ENCODE measurements around the gene LDB2.

Gene LDB2

DNA sequence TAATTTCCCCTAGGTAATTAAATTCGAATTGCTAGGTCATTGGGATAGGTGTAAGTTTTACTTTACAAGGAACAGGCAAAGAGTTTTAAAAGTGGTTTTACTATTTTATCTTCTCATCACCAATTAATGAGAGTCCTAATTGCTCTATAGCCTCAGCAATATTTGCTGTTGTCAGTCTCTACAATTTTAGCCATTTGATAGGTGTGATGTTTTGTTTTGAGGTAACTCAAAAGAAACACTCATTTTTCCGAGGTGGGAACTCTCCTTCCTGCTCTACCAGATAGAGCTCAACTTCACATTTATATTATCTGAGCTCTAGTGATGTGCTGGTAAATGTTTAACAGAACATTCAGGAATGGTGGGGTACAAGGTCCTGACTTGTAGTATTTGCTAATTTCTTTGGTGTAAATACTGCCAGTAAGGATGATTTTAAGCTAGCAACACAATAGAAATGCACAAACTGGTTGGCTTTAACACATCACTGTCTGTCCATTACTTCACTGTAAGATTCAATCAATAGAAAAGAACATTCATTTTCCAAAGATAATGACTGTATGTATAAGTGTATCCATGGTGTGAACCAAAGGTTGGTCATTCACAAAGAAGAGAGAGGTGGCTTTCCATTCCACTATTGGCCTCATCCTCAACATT is 62.7 kb downstream of the LDB2 start:
- TF ChIP-seq TAF1 (IDR thresholded peaks at IDR 0.05; ENCODE audit: borderline replicate concordance, low read depth, low read length) (no peak), POLR2AphosphoS5 (IDR thresholded peaks at IDR 0.05; ENCODE audit: low read depth, low read length) (no peak), POLR2A (IDR thresholded peaks at IDR 0.05; ENCODE audit: low read depth, low read length) (no peak)
- FAIRE-seq: no peak
- no peak for DNase-seq (ENCODE audit: insufficient read length)

DNA sequence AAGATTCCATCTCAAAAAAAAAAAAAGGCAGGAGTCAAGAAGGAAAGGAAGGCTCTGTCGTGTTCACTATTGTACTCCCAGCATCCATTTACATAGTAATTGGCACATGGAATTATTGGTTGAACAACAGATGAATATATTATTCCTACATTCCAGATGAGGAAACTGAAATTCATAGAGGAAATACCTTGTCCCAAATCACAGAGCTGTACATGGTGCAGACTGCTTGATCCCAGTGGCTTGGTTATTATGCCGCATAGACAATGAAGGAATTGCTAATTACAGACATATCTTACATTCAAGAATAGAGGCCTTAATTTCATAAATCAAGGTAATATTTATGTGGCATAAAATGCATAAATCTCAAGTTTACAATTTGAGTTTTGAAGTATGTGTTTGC is 63.6 kb downstream of the LDB2 start:
- FAIRE-seq (no peak), DNase-seq (ENCODE audit: insufficient read length) (no peak)
- TF ChIP-seq TAF1 (IDR thresholded peaks at IDR 0.05; ENCODE audit: borderline replicate concordance, low read depth, low read length): no peak
- no peak for TF ChIP-seq POLR2A (IDR thresholded peaks at IDR 0.05; ENCODE audit: low read depth, low read length)
- no peak for TF ChIP-seq POLR2AphosphoS5 (IDR thresholded peaks at IDR 0.05; ENCODE audit: low read depth, low read length)

DNA sequence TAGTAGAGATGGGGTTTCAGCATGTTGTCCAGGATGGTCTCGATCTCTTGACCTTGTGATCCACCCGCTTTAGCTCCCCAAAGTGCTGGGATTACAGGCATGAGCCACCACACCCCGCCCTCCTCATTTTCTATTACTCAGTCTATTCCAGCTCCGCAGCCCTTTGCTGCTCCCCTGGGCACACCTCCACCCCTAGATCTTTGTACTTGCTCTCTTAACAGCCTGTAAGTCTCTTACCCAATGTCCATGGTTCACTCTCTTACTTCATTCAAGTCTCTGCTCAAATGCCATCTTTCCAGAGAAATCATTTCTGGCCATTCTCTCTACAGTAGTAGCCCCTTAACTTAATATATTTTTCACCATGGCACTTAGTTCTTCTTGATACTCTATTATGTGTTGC is 64.7 kb downstream of the LDB2 start:
- no peak for DNase-seq (ENCODE audit: insufficient read length)

GRCh38 chr4:16830081-16830480 is 68.4 kb downstream of the LDB2 start:
- DNase-seq (ENCODE audit: insufficient read length): no peak
- FAIRE-seq: no peak
- TF ChIP-seq POLR2A (IDR thresholded peaks at IDR 0.05; ENCODE audit: low read depth, low read length) (no peak), POLR2AphosphoS5 (IDR thresholded peaks at IDR 0.05; ENCODE audit: low read depth, low read length) (no peak), TAF1 (IDR thresholded peaks at IDR 0.05; ENCODE audit: borderline replicate concordance, low read depth, low read length) (no peak)

More for the DNA sequence above, 64.7 kb downstream of the LDB2 start:
- FAIRE-seq: no peak
- no peak for TF ChIP-seq TAF1 (IDR thresholded peaks at IDR 0.05; ENCODE audit: borderline replicate concordance, low read depth, low read length)
- TF ChIP-seq POLR2A (IDR thresholded peaks at IDR 0.05; ENCODE audit: low read depth, low read length): no peak
- TF ChIP-seq POLR2AphosphoS5 (IDR thresholded peaks at IDR 0.05; ENCODE audit: low read depth, low read length): no peak

DNA sequence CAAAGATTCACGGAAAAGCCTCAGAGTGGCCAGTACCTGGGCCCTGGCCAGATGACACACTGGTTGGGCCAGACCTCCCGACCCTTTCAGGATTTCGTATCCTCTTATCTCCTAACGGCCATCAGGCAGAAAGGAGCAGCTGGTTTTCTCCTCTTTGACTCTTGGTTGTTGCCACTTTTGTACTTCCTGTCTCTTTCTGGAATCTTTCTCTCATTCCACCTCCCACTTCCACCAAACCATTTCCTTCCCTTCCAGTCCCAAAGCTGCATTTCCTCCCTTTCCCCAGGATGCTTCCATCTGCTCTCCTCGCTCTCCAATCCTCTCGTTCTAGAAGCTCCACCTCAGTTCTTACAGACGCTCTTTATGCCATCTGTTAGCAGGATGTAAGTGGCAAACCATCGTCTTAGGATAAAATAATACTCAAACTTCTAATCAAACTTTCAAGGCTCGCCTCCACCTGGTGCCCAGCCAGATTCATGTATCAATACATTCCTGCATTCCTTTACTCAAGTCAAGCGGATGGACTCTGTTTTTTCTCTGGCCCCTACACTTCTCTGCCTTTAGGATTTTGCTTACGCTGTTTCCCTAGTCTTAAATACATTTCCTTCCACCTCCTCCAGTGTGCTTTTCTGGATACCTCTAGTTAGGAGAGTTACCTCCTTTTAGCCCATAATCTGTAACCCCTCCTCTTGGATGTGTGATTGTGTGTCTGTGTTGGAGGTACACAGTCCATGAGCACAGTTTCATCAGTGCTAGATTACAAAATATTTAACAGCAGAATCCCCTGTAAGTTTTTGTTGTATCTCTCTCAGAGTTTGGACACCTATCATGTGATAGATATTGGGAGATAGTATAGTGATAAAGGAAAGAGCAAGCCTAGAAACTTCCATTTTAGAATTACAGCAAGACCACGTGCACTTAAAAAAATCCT is 70.4 kb downstream of the LDB2 start:
- FAIRE-seq (no peak), DNase-seq (ENCODE audit: insufficient read length) (no peak)
- TF ChIP-seq TAF1 (IDR thresholded peaks at IDR 0.05; ENCODE audit: borderline replicate concordance, low read depth, low read length) (no peak), POLR2AphosphoS5 (IDR thresholded peaks at IDR 0.05; ENCODE audit: low read depth, low read length) (no peak), POLR2A (IDR thresholded peaks at IDR 0.05; ENCODE audit: low read depth, low read length) (no peak)

- FAIRE-seq: no peak
- TF ChIP-seq POLR2A (IDR thresholded peaks at IDR 0.05; ENCODE audit: low read depth, low read length): no peak
- no peak for TF ChIP-seq POLR2AphosphoS5 (IDR thresholded peaks at IDR 0.05; ENCODE audit: low read depth, low read length)
- TF ChIP-seq TAF1 (IDR thresholded peaks at IDR 0.05; ENCODE audit: borderline replicate concordance, low read depth, low read length): no peak
Observed at GRCh38 chr4:16827045-16827444, 71.4 kb downstream of the LDB2 start.

DNA sequence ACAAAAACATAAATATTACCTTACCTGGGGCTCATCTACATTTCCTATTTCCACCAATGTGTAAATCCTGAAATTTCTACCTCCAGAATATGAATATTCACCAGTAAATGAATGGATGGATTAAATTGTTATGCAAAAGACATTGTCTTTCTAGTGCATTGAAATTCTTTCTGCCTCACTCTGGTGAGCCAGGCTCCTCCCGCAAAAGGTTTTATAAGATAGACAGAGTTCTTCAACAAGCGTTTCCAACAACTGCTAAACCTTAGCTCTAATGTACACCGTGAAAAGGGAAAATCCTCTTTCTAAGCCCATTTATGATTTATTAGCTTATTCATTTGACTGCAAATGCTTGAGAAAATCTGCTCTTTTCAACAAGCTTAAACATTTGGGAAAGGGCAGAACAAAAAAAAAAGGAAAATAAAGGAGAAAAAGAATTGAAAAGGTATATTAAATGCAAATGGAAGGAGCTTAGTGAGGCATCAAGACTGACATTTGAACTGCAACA is 72.0 kb downstream of the LDB2 start:
- FAIRE-seq (no peak), DNase-seq (ENCODE audit: insufficient read length) (no peak)
- TF ChIP-seq POLR2AphosphoS5 (IDR thresholded peaks at IDR 0.05; ENCODE audit: low read depth, low read length): no peak
- TF ChIP-seq POLR2A (IDR thresholded peaks at IDR 0.05; ENCODE audit: low read depth, low read length): no peak
- TF ChIP-seq TAF1 (IDR thresholded peaks at IDR 0.05; ENCODE audit: borderline replicate concordance, low read depth, low read length): no peak

More at GRCh38 chr4:16827045-16827444, 71.4 kb downstream of the LDB2 start:
- no peak for DNase-seq (ENCODE audit: insufficient read length)

- DNase-seq (ENCODE audit: insufficient read length) (no peak), FAIRE-seq (no peak)
- TF ChIP-seq POLR2AphosphoS5 (IDR thresholded peaks at IDR 0.05; ENCODE audit: low read depth, low read length) (no peak), TAF1 (IDR thresholded peaks at IDR 0.05; ENCODE audit: borderline replicate concordance, low read depth, low read length) (no peak), POLR2A (IDR thresholded peaks at IDR 0.05; ENCODE audit: low read depth, low read length) (no peak)
Observed at GRCh38 chr4:16824278-16824806, 74.1 kb downstream of the LDB2 start.

DNA sequence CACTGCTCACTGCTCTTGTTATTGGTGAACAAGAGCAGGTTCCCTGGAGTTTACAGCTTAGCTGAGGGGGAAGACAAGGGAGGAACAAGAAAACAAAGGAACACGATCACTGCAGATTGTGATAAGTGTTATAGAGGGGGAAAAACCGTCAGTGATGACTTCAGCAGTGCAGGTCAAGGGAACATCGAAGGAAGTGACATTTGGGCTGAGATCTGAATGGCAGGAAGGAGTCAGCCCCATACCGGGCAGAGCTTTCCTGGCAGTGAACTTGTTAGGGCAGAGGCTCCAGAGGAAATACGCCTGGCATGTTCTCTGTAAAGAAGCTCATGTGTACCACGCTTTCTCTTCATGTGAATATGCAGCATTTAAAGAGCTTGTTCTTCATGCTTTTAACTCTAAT is 78.1 kb downstream of the LDB2 start:
- no peak for DNase-seq (ENCODE audit: insufficient read length)
- no peak for FAIRE-seq
- TF ChIP-seq TAF1 (IDR thresholded peaks at IDR 0.05; ENCODE audit: borderline replicate concordance, low read depth, low read length) (no peak), POLR2A (IDR thresholded peaks at IDR 0.05; ENCODE audit: low read depth, low read length) (no peak), POLR2AphosphoS5 (IDR thresholded peaks at IDR 0.05; ENCODE audit: low read depth, low read length) (no peak)

DNA sequence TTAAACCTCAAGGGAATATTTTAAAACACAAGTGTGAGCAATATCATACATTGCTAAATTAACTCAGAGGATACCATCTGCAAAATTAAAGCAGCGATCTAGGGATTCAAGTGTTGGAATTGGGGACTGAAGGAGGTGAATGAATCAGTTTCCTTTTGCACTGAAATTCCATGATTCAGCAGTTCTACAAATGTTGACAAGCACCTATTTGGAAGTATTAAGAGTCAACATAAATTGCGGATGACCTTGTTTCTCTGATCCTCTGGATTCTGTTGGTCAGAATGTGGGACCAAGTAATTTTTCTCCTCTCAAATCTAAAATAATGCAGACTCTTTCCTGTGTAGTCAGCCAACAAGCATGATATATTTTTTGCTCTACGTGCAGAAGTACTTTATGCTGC is 78.8 kb downstream of the LDB2 start:
- TF ChIP-seq POLR2AphosphoS5 (IDR thresholded peaks at IDR 0.05; ENCODE audit: low read depth, low read length) (no peak), TAF1 (IDR thresholded peaks at IDR 0.05; ENCODE audit: borderline replicate concordance, low read depth, low read length) (no peak), POLR2A (IDR thresholded peaks at IDR 0.05; ENCODE audit: low read depth, low read length) (no peak)
- FAIRE-seq (no peak), DNase-seq (ENCODE audit: insufficient read length) (no peak)

DNA sequence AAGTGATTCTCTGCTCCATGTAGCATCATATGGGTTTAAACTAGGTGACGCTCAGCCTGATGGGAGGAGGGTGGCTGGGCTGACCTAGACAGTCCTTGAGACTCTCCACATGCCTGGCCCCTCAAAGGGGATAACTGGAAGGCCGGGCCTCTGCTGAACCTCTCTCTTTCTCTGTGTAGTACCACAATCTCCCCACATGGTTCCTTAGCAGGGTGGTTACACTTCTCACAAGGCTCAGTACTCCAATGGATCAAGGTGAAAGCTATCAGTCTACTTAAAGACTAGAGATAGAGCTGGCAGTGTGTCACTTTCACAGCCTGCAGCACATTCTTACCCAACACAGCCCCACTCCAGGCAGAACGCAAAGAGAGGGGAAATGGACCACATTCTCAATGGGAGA is 80.4 kb downstream of the LDB2 start:
- no peak for TF ChIP-seq POLR2AphosphoS5 (IDR thresholded peaks at IDR 0.05; ENCODE audit: low read depth, low read length)
- no peak for TF ChIP-seq TAF1 (IDR thresholded peaks at IDR 0.05; ENCODE audit: borderline replicate concordance, low read depth, low read length)
- no peak for TF ChIP-seq POLR2A (IDR thresholded peaks at IDR 0.05; ENCODE audit: low read depth, low read length)
- FAIRE-seq: no peak
- no peak for DNase-seq (ENCODE audit: insufficient read length)
